C4-2B (cell line): ENCODE results near the gene BCL2L13.
"Not testable (repeated sequence)": the region's sequence is repeated elsewhere in the genome, so short reads cannot be mapped to it uniquely, and the experiment has no call there.

ENCODE experiments used
- H3K27ac ChIP-seq: fragments of 450-650 bp; 2 replicates; pipeline ENCODE4 v1.5.1; 2017
- CTCF ChIP-seq: fragments of 450-650 bp; conservative IDR thresholded peaks from 2 replicates; pipeline ENCODE4 v1.5.1; 2017; ENCODE audit warnings: mild to moderate bottlenecking
- ZFX ChIP-seq: fragments of 450-650 bp; IDR thresholded peaks from 2 replicates; pipeline ENCODE4 v1.6.1; 2017

BCL2L13 gene

GRCh38 chr22:17753401-17753989 lies 114.9 kb downstream of the BCL2L13 start:
- TF ChIP-seq ZFX (no peak), CTCF (no peak)
- no peak overlapping the region for H3K27ac ChIP-seq

GRCh38 chr22:17754233-17754925 lies 115.8 kb downstream of the BCL2L13 start:
- TF ChIP-seq ZFX (no peak), CTCF (no peak)
- no peak overlapping the region for H3K27ac ChIP-seq

GRCh38 chr22:17761138-17761488 lies 122.6 kb downstream of the BCL2L13 start:
- TF ChIP-seq CTCF, result no peak
- TF ChIP-seq ZFX, result no peak
- no peak overlapping the region for H3K27ac ChIP-seq

GRCh38 chr22:17763442-17763841 lies 124.9 kb downstream of the BCL2L13 start:
- H3K27ac ChIP-seq, result not testable (repeated sequence)

GRCh38 chr22:17764036-17764435 lies 125.5 kb downstream of the BCL2L13 start:
- H3K27ac ChIP-seq, result no peak overlapping the region
- TF ChIP-seq ZFX, result no peak
- no peak for TF ChIP-seq CTCF

- not testable (repeated sequence) for H3K27ac ChIP-seq
These were observed 126.3 kb downstream of the BCL2L13 start for GRCh38 chr22:17764852-17765251.

- TF ChIP-seq CTCF (no peak), ZFX (no peak)
- H3K27ac ChIP-seq, result no peak overlapping the region
These were observed 128.9 kb downstream of the BCL2L13 start for GRCh38 chr22:17767233-17768065.

- TF ChIP-seq ZFX, result no peak
- no peak for TF ChIP-seq CTCF
- H3K27ac ChIP-seq, result no peak overlapping the region
These were observed 130.6 kb downstream of the BCL2L13 start for GRCh38 chr22:17769013-17769715.
